ENCODE results near the gene TIMM50. TPM values are rescaled to one million over a fixed set of nuclear protein-coding genes. Genes with fewer than 3 reads are reported as not detected.

Gene TIMM50
- total and polyA plus RNA-seq, 2 donors, result 44.0 to 49.3 TPM

- 6% methylated on average over 44 of the region's 44 CpGs for WGBS
- peaks cover 0 to 9% of the 10 kb centered on the region in 2 donors for H3K4me1 ChIP-seq (ENCODE audit: control insufficient read depth in 2 of 2, insufficient read depth in 2 of 2, low read length in 2 of 2)
- no peak for DNase-seq (ENCODE audit: low read depth in 6 of 9, low spot score in 9 of 9)
- H3K27me3 ChIP-seq (ENCODE audit: control insufficient read depth in 2 of 2, insufficient read depth in 1 of 2, low read length in 1 of 2), result peaks cover 37 to 76% of the 10 kb centered on the region in 2 donors
- H3K27ac ChIP-seq (ENCODE audit: low read depth in 1 of 2, low read length in 1 of 2), result no peak overlapping the region
- peak overlapping the region in 1 of 2 donors; percentile 16 for H3K4me3 ChIP-seq (ENCODE audit: low read length in 2 of 2)
- H3K36me3 ChIP-seq (ENCODE audit: control insufficient read depth in 2 of 2, insufficient read depth in 2 of 2, low read length in 1 of 2), result no peaks in the 10 kb centered on the region
- peaks cover 0 to 12% of the 10 kb centered on the region in 2 donors for H3K9me3 ChIP-seq (ENCODE audit: control insufficient read depth in 2 of 2, insufficient read depth in 1 of 2, low read length in 1 of 2)
Measured at GRCh38 chr19:39515551-39516191, 35.0 kb downstream of the TIMM50 start.

GRCh38 chr19:39516270-39516669 is 35.6 kb downstream of the TIMM50 start:
- H3K9me3 ChIP-seq (ENCODE audit: control insufficient read depth in 2 of 2, insufficient read depth in 1 of 2, low read length in 1 of 2), result peaks cover 0 to 12% of the 10 kb centered on the region in 2 donors
- no peak overlapping the region for H3K27ac ChIP-seq (ENCODE audit: low read depth in 1 of 2, low read length in 1 of 2)
- WGBS, result 47% methylated on average over 6 of the region's 6 CpGs
- H3K4me3 ChIP-seq (ENCODE audit: low read length in 2 of 2), result no peak overlapping the region
- DNase-seq (ENCODE audit: low read depth in 6 of 9, low spot score in 9 of 9), result no peak
- H3K36me3 ChIP-seq (ENCODE audit: control insufficient read depth in 2 of 2, insufficient read depth in 2 of 2, low read length in 1 of 2), result no peaks in the 10 kb centered on the region
- peaks cover 0 to 9% of the 10 kb centered on the region in 2 donors for H3K4me1 ChIP-seq (ENCODE audit: control insufficient read depth in 2 of 2, insufficient read depth in 2 of 2, low read length in 2 of 2)
- peaks cover 37 to 74% of the 10 kb centered on the region in 2 donors for H3K27me3 ChIP-seq (ENCODE audit: control insufficient read depth in 2 of 2, insufficient read depth in 1 of 2, low read length in 1 of 2)

GRCh38 chr19:39517432-39517831 is 36.8 kb downstream of the TIMM50 start:
- H3K27ac ChIP-seq (ENCODE audit: low read depth in 1 of 2, low read length in 1 of 2), result no peak overlapping the region
- 64% methylated on average over 3 of the region's 3 CpGs for WGBS
- no peak for DNase-seq (ENCODE audit: low read depth in 6 of 9, low spot score in 9 of 9)
- peaks cover 34 to 64% of the 10 kb centered on the region in 2 donors for H3K27me3 ChIP-seq (ENCODE audit: control insufficient read depth in 2 of 2, insufficient read depth in 1 of 2, low read length in 1 of 2)
- H3K9me3 ChIP-seq (ENCODE audit: control insufficient read depth in 2 of 2, insufficient read depth in 1 of 2, low read length in 1 of 2), result peaks cover 0 to 12% of the 10 kb centered on the region in 2 donors
- no peak overlapping the region for H3K4me3 ChIP-seq (ENCODE audit: low read length in 2 of 2)
- no peaks in the 10 kb centered on the region for H3K36me3 ChIP-seq (ENCODE audit: control insufficient read depth in 2 of 2, insufficient read depth in 2 of 2, low read length in 1 of 2)
- peaks cover 0 to 9% of the 10 kb centered on the region in 2 donors for H3K4me1 ChIP-seq (ENCODE audit: control insufficient read depth in 2 of 2, insufficient read depth in 2 of 2, low read length in 2 of 2)

GRCh38 chr19:39518458-39518857 is 37.8 kb downstream of the TIMM50 start:
- Histone ChIP-seq H3K27me3 (ENCODE audit: control insufficient read depth in 2 of 2, insufficient read depth in 1 of 2, low read length in 1 of 2) (peaks cover 29 to 54% of the 10 kb centered on the region in 2 donors), H3K9me3 (ENCODE audit: control insufficient read depth in 2 of 2, insufficient read depth in 1 of 2, low read length in 1 of 2) (peaks cover 0 to 12% of the 10 kb centered on the region in 2 donors), H3K4me3 (ENCODE audit: low read length in 2 of 2) (no peak overlapping the region), H3K27ac (ENCODE audit: low read depth in 1 of 2, low read length in 1 of 2) (no peak overlapping the region), H3K4me1 (ENCODE audit: control insufficient read depth in 2 of 2, insufficient read depth in 2 of 2, low read length in 2 of 2) (peaks cover 0 to 9% of the 10 kb centered on the region in 2 donors), H3K36me3 (ENCODE audit: control insufficient read depth in 2 of 2, insufficient read depth in 2 of 2, low read length in 1 of 2) (no peaks in the 10 kb centered on the region)
- 83% methylated on average over 5 of the region's 5 CpGs for WGBS
- no peak for DNase-seq (ENCODE audit: low read depth in 6 of 9, low spot score in 9 of 9)

- H3K27ac ChIP-seq (ENCODE audit: low read depth in 1 of 2, low read length in 1 of 2), result no peak overlapping the region
- H3K27me3 ChIP-seq (ENCODE audit: control insufficient read depth in 2 of 2, insufficient read depth in 1 of 2, low read length in 1 of 2), result peaks cover 24 to 48% of the 10 kb centered on the region in 2 donors
- no peak overlapping the region for H3K4me3 ChIP-seq (ENCODE audit: low read length in 2 of 2)
- no peak for DNase-seq (ENCODE audit: low read depth in 6 of 9, low spot score in 9 of 9)
- H3K36me3 ChIP-seq (ENCODE audit: control insufficient read depth in 2 of 2, insufficient read depth in 2 of 2, low read length in 1 of 2), result no peaks in the 10 kb centered on the region
- 81% methylated on average over 9 of the region's 9 CpGs for WGBS
- peaks cover 0 to 9% of the 10 kb centered on the region in 2 donors for H3K4me1 ChIP-seq (ENCODE audit: control insufficient read depth in 2 of 2, insufficient read depth in 2 of 2, low read length in 2 of 2)
- H3K9me3 ChIP-seq (ENCODE audit: control insufficient read depth in 2 of 2, insufficient read depth in 1 of 2, low read length in 1 of 2), result peaks cover 0 to 12% of the 10 kb centered on the region in 2 donors
Measured at GRCh38 chr19:39518975-39519374, 38.3 kb downstream of the TIMM50 start.

- Histone ChIP-seq H3K36me3 (ENCODE audit: control insufficient read depth in 2 of 2, insufficient read depth in 2 of 2, low read length in 1 of 2) (no peaks in the 10 kb centered on the region), H3K27me3 (ENCODE audit: control insufficient read depth in 2 of 2, insufficient read depth in 1 of 2, low read length in 1 of 2) (peaks cover 7 to 30% of the 10 kb centered on the region in 2 donors), H3K27ac (ENCODE audit: low read depth in 1 of 2, low read length in 1 of 2) (no peak overlapping the region), H3K4me3 (ENCODE audit: low read length in 2 of 2) (no peak overlapping the region), H3K4me1 (ENCODE audit: control insufficient read depth in 2 of 2, insufficient read depth in 2 of 2, low read length in 2 of 2) (no peaks in the 10 kb centered on the region), H3K9me3 (ENCODE audit: control insufficient read depth in 2 of 2, insufficient read depth in 1 of 2, low read length in 1 of 2) (peaks cover 0 to 3% of the 10 kb centered on the region in 2 donors)
- DNase-seq (ENCODE audit: low read depth in 6 of 9, low spot score in 9 of 9), result no peak
- WGBS, result 97% methylated on average over 8 of the region's 8 CpGs
Measured at GRCh38 chr19:39520541-39521484, 40.2 kb downstream of the TIMM50 start.

- no peaks in the 10 kb centered on the region for H3K4me1 ChIP-seq (ENCODE audit: control insufficient read depth in 2 of 2, insufficient read depth in 2 of 2, low read length in 2 of 2)
- no peaks in the 10 kb centered on the region for H3K36me3 ChIP-seq (ENCODE audit: control insufficient read depth in 2 of 2, insufficient read depth in 2 of 2, low read length in 1 of 2)
- no peaks in the 10 kb centered on the region for H3K27me3 ChIP-seq (ENCODE audit: control insufficient read depth in 2 of 2, insufficient read depth in 1 of 2, low read length in 1 of 2)
- 95% methylated on average over 8 of the region's 8 CpGs for WGBS
- DNase-seq (ENCODE audit: low read depth in 6 of 9, low spot score in 9 of 9), result no peak
- H3K4me3 ChIP-seq (ENCODE audit: low read length in 2 of 2), result no peak overlapping the region
- no peaks in the 10 kb centered on the region for H3K9me3 ChIP-seq (ENCODE audit: control insufficient read depth in 2 of 2, insufficient read depth in 1 of 2, low read length in 1 of 2)
- H3K27ac ChIP-seq (ENCODE audit: low read depth in 1 of 2, low read length in 1 of 2), result no peak overlapping the region
Measured at GRCh38 chr19:39524495-39524894, 43.9 kb downstream of the TIMM50 start.

- H3K27me3 ChIP-seq (ENCODE audit: control insufficient read depth in 2 of 2, insufficient read depth in 1 of 2, low read length in 1 of 2), result no peaks in the 10 kb centered on the region
- H3K9me3 ChIP-seq (ENCODE audit: control insufficient read depth in 2 of 2, insufficient read depth in 1 of 2, low read length in 1 of 2), result no peaks in the 10 kb centered on the region
- no peaks in the 10 kb centered on the region for H3K4me1 ChIP-seq (ENCODE audit: control insufficient read depth in 2 of 2, insufficient read depth in 2 of 2, low read length in 2 of 2)
- no peak overlapping the region for H3K27ac ChIP-seq (ENCODE audit: low read depth in 1 of 2, low read length in 1 of 2)
- H3K36me3 ChIP-seq (ENCODE audit: control insufficient read depth in 2 of 2, insufficient read depth in 2 of 2, low read length in 1 of 2), result no peaks in the 10 kb centered on the region
- H3K4me3 ChIP-seq (ENCODE audit: low read length in 2 of 2), result no peak overlapping the region
- DNase-seq (ENCODE audit: low read depth in 6 of 9, low spot score in 9 of 9), result no peak
- WGBS, result 98% methylated on average over 3 of the region's 3 CpGs
Measured at GRCh38 chr19:39525205-39525604, 44.6 kb downstream of the TIMM50 start.

- H3K4me1 ChIP-seq (ENCODE audit: control insufficient read depth in 2 of 2, insufficient read depth in 2 of 2, low read length in 2 of 2), result peaks cover 4 to 10% of the 10 kb centered on the region in 2 donors
- peak overlapping the region; percentile 6 to 43 for H3K27ac ChIP-seq (ENCODE audit: low read depth in 1 of 2, low read length in 1 of 2)
- DNase-seq (ENCODE audit: low read depth in 6 of 9, low spot score in 9 of 9), result no peak
- H3K36me3 ChIP-seq (ENCODE audit: control insufficient read depth in 2 of 2, insufficient read depth in 2 of 2, low read length in 1 of 2), result no peaks in the 10 kb centered on the region
- H3K4me3 ChIP-seq (ENCODE audit: low read length in 2 of 2), result peak overlapping the region; percentile 79 to 85
- 71% methylated on average over 14 of the region's 14 CpGs for WGBS
- no peaks in the 10 kb centered on the region for H3K27me3 ChIP-seq (ENCODE audit: control insufficient read depth in 2 of 2, insufficient read depth in 1 of 2, low read length in 1 of 2)
- H3K9me3 ChIP-seq (ENCODE audit: control insufficient read depth in 2 of 2, insufficient read depth in 1 of 2, low read length in 1 of 2), result no peaks in the 10 kb centered on the region
Measured at GRCh38 chr19:39531834-39532232, 51.2 kb downstream of the TIMM50 start.
